B cell (primary cell): ENCODE measurements around the gene PLEKHA5. TPM values are rescaled to one million over a fixed set of nuclear protein-coding genes. Genes with fewer than 3 reads are reported as not detected.

Source experiments
- ATAC-seq: fragments of 200-7000 bp; cut with Tn5 transposase; one replicate; pipeline ENCODE4 v1.10.0; 2021; ENCODE audit warnings: low read depth, mild to moderate bottlenecking, moderate number of reproducible peaks, moderate library complexity
- CTCF ChIA-PET: fragments of 350-600 bp; sonication (Branson Sonifier 250); formaldehyde crosslinking; loops from one replicate; lab custom pipeline; 2021; ENCODE audit warnings: antibody characterized with exemption, inconsistent platforms; lab: Charles Lee
- POLR2A ChIA-PET: fragments of 350-600 bp; sonication (Branson Sonifier 250); formaldehyde crosslinking; loops from one replicate; lab custom pipeline; 2021; ENCODE audit warnings: antibody characterized with exemption; lab: Charles Lee
- DNase-seq: peaks from one replicate; pipeline ENCODE4 v3.0.0; 2013
- H2AFZ ChIP-seq: 2 replicates; pipeline ENCODE4 v1.6.1; 2012; ENCODE audit warnings: mild to moderate bottlenecking, low read depth, low read length; ENCODE audit not compliant: insufficient read depth, poor library complexity, severe bottlenecking
- H3K27ac ChIP-seq, 2 donors: 1 replicate in 1 of 2; 2 replicates in 1 of 2; pipeline ENCODE4 v1.5.1; 2012 to 2013; ENCODE audit warnings: low read length in 2 of 2, mild to moderate bottlenecking in 2 of 2, moderate library complexity in 1 of 2
- H3K27me3 ChIP-seq, 4 experiments: fragments of 200-600 bp in 1 of 4; sonication (generic) in 1 of 4; replicated peaks in 1 of 4; 1 replicate in 2 of 4; 2 replicates in 2 of 4; pipeline versions ENCODE4 v1.6.1 to v1.7.0; 2013 to 2016; ENCODE audit warnings: low read length in 3 of 4, mild to moderate bottlenecking in 2 of 4, mixed read lengths in 1 of 4, moderate library complexity in 1 of 4; ENCODE audit not compliant: insufficient read depth in 4 of 4, control insufficient read depth in 3 of 4; ENCODE audit errors: control extremely low read depth in 1 of 4
- H3K36me3 ChIP-seq, 2 experiments: replicated peaks in 1 of 2; 1 replicate in 1 of 2; 2 replicates in 1 of 2; pipeline versions ENCODE4 v1.6.1 to v1.7.1; 2013; ENCODE audit warnings: low read length in 1 of 2; ENCODE audit not compliant: insufficient read depth in 2 of 2, control insufficient read depth in 1 of 2; ENCODE audit errors: control extremely low read depth in 1 of 2, extremely low read depth in 1 of 2
- H3K4me1 ChIP-seq, 2 donors: fragments of 200-600 bp in 1 of 2; sonication (generic) in 1 of 2; 1 replicate in 1 of 2; 2 replicates in 1 of 2; pipeline versions ENCODE4 v1.5.1 to v1.6.1; 2013 to 2017; ENCODE audit warnings: low read length in 2 of 2; ENCODE audit not compliant: control insufficient read depth in 2 of 2, insufficient read depth in 2 of 2
- H3K4me2 ChIP-seq: replicated peaks from 2 replicates; pipeline ENCODE3; 2012; ENCODE audit warnings: mild to moderate bottlenecking, low read depth, low read length; ENCODE audit not compliant: poor library complexity, severe bottlenecking
- H3K4me3 ChIP-seq, 5 experiments: fragments of 200-600 bp in 1 of 5; sonication (generic) in 1 of 5; 1 replicate in 3 of 5; 2 replicates in 2 of 5; pipeline versions ENCODE4 v1.5.1 to v1.7.0; 2011 to 2016; ENCODE audit warnings: low read length in 4 of 5, mild to moderate bottlenecking in 4 of 5, low read depth in 2 of 5, control low read depth in 1 of 5, moderate library complexity in 1 of 5; ENCODE audit not compliant: insufficient read depth in 1 of 5; ENCODE audit errors: control extremely low read depth in 1 of 5, extremely low read depth in 1 of 5
- H3K79me2 ChIP-seq: fragments of 200-600 bp; sonication (generic); one replicate; pipeline ENCODE4 v1.6.0; 2016; ENCODE audit warnings: low read length; ENCODE audit not compliant: control insufficient read depth, insufficient read depth
- H3K9ac ChIP-seq: fragments of 200-600 bp; sonication (generic); 2 replicates; pipeline ENCODE4 v1.6.1; 2017; ENCODE audit warnings: mild to moderate bottlenecking, low read length, moderate library complexity
- H3K9me3 ChIP-seq, 3 donors: one replicate each; pipeline versions ENCODE4 v1.6.1 to v1.7.1; 2013; ENCODE audit warnings: low read length in 2 of 3; ENCODE audit not compliant: control insufficient read depth in 2 of 3, insufficient read depth in 1 of 3; ENCODE audit errors: control extremely low read depth in 1 of 3
- H4K20me1 ChIP-seq: 2 replicates; pipeline ENCODE4 v1.6.0; 2012; ENCODE audit warnings: mild to moderate bottlenecking, low read length; ENCODE audit not compliant: insufficient read depth, control insufficient read depth, poor library complexity, severe bottlenecking
- H3K27ac Mint-ChIP-seq: one replicate; pipeline ENCODE4 v1.8.0; 2021; ENCODE audit warnings: mixed read lengths
- H3K27me3 Mint-ChIP-seq: one replicate; pipeline ENCODE4 v1.8.0; 2021; ENCODE audit warnings: mixed read lengths
- H3K4me1 Mint-ChIP-seq: one replicate; pipeline ENCODE4 v1.8.0; 2021; ENCODE audit warnings: mixed read lengths
- H3K4me3 Mint-ChIP-seq: one replicate; pipeline ENCODE4 v1.8.0; 2021; ENCODE audit warnings: mixed read lengths
- H3K9me3 Mint-ChIP-seq: one replicate; pipeline ENCODE4 v1.8.0; 2022; ENCODE audit warnings: mixed read lengths; ENCODE audit not compliant: insufficient read depth
- EZH2 ChIP-seq: IDR thresholded peaks from 2 replicates; pipeline ENCODE4 v1.6.1; 2012; ENCODE audit warnings: borderline replicate concordance, low read depth, mild to moderate bottlenecking, moderate library complexity, low read length; ENCODE audit not compliant: insufficient read depth, poor library complexity, severe bottlenecking
- WGBS: methylation state at CpG from one replicate; pipeline ENCODE4 v1.1.5; 2013; ENCODE audit warnings: missing lambda C conversion rate; ENCODE audit not compliant: insufficient coverage; 5-methylcytosine and 5-hydroxymethylcytosine counted together
- intact Hi-C: fragments of 100-400 bp; cut with micrococcal nuclease; formaldehyde crosslinking; loops from one replicate; pipeline ENCODE4 v1.10.0; 2022
- polyA plus RNA-seq: library from polyadenylated mRNA; depleted of rRNA; stranded (reverse); fragments of >200 nt; gene quantifications from 2 replicates; pipeline ENCODE4 v1.2.3, GENCODE V29; 2012
- total RNA-seq, 2 donors: library from RNA; stranded (reverse); fragments of 120-200 nt in 1 of 2; gene quantifications; 1 replicate in 1 of 2; 2 replicates in 1 of 2; pipeline versions ENCODE4 v1.2.3 to v1.2.4, GENCODE V29; 2013 to 2022
- TF ChIP-seq, protein P1 (sequence below): fragments of 200-600 bp; IDR thresholded peaks from one replicate; pipeline ENCODE4 v1.8.0; 2022; ENCODE audit warnings: antibody characterized with exemption, mild to moderate bottlenecking

The PLEKHA5 gene
- total and polyA plus RNA-seq, 2 donors (not counting 1 experiment from before 2014, with no cell fraction given), result 0.03 to 0.22 TPM

DNA sequence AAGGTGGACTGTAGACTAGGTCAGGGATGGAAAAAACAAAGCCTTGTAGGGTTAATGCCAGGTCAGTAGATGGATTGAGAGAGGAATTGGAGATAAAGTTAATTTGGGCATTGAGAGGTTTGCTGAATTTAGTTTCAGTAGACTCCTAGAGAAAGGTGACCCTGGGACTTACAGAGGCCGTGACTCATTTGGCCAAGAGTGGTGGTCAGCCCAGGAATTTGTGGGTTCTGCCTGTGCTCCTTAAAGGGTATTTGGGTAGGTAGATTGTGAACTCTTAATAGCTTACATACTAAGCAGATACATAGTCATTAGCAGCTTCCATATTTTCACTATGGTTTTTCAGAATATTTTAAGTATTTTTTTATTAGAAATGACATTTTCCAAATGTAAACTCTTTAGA is 21.8 kb downstream of the PLEKHA5 start:
- Mint-ChIP-seq H3K27ac (no peak overlapping the region), H3K4me1 (no peaks in the 10 kb centered on the region), H3K27me3 (no peaks in the 10 kb centered on the region), H3K9me3 (no peaks in the 10 kb centered on the region), H3K4me3 (no peak overlapping the region)
- Histone ChIP-seq H3K9ac (no peak overlapping the region), H3K27me3 (no peaks in the 10 kb centered on the region), H3K4me2 (no peak overlapping the region), H3K36me3 (no peaks in the 10 kb centered on the region), H4K20me1 (no peaks in the 10 kb centered on the region), H3K79me2 (no peaks in the 10 kb centered on the region), H2AFZ (no peak overlapping the region), H3K4me1 (no peaks in the 10 kb centered on the region), H3K4me3 (no peak overlapping the region), H3K9me3 (no peaks in the 10 kb centered on the region), H3K27ac (no peak overlapping the region)
- DNase-seq (no peak), ATAC-seq (no peak)
- POLR2A ChIA-PET, result no interaction called here
- 100% methylated on average over 1 of the region's 1 CpG for WGBS
- no peak for TF ChIP-seq EZH2
- TF ChIP-seq, protein P1, sequence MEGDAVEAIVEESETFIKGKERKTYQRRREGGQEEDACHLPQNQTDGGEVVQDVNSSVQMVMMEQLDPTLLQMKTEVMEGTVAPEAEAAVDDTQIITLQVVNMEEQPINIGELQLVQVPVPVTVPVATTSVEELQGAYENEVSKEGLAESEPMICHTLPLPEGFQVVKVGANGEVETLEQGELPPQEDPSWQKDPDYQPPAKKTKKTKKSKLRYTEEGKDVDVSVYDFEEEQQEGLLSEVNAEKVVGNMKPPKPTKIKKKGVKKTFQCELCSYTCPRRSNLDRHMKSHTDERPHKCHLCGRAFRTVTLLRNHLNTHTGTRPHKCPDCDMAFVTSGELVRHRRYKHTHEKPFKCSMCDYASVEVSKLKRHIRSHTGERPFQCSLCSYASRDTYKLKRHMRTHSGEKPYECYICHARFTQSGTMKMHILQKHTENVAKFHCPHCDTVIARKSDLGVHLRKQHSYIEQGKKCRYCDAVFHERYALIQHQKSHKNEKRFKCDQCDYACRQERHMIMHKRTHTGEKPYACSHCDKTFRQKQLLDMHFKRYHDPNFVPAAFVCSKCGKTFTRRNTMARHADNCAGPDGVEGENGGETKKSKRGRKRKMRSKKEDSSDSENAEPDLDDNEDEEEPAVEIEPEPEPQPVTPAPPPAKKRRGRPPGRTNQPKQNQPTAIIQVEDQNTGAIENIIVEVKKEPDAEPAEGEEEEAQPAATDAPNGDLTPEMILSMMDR, result no peak
- intact Hi-C loops, result no loop called here
- CTCF ChIA-PET, result no interaction called here

DNA sequence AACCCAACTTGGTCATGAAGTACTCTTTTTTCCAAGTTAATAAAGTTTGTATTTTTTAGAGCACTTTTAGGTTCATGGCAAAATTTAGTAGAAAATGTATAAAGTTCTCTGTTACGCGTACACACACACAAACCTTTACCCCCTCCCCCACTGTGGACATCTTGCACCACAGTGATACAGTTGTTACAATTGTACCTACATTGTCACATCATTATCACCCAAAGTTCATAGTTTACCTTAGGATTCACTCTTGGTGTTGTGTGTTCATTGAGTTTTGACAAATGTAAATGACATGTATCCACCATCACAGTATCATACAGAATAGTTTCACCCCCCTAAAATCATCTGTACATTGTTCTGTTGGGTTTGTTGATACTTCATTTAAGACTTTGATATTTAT is 23.9 kb downstream of the PLEKHA5 start:
- intact Hi-C loops, result no loop called here
- ChIA-PET CTCF (no interaction called here), POLR2A (no interaction called here)
- no peaks in the 10 kb centered on the region for H3K36me3 ChIP-seq
- no peaks in the 10 kb centered on the region for H3K9me3 Mint-ChIP-seq
- no peaks in the 10 kb centered on the region for H4K20me1 ChIP-seq
- no peak overlapping the region for H3K9ac ChIP-seq
- no peaks in the 10 kb centered on the region for H3K4me1 Mint-ChIP-seq
- no CpG with 5 or more reads among the region's 2 CpGs for WGBS
- H3K9me3 ChIP-seq, result no peaks in the 10 kb centered on the region
- no peaks in the 10 kb centered on the region for H3K27me3 ChIP-seq
- ATAC-seq (no peak), DNase-seq (no peak)
- H3K79me2 ChIP-seq, result no peaks in the 10 kb centered on the region
- H3K4me1 ChIP-seq, result no peaks in the 10 kb centered on the region
- no peak overlapping the region for H3K27ac Mint-ChIP-seq
- no peak overlapping the region for H3K4me2 ChIP-seq
- H3K27me3 Mint-ChIP-seq, result no peaks in the 10 kb centered on the region
- TF ChIP-seq, protein P1, result no peak
- no peak for TF ChIP-seq EZH2
- H2AFZ ChIP-seq, result no peak overlapping the region
- no peak overlapping the region for H3K4me3 Mint-ChIP-seq
- no peak overlapping the region for H3K4me3 ChIP-seq
- H3K27ac ChIP-seq, result no peak overlapping the region
